Breast epithelium (tissue), 4 donors: ENCODE data around the gene ACTR3. TPM values are rescaled to one million over a fixed set of nuclear protein-coding genes. Genes with fewer than 3 reads are reported as not detected.

ENCODE experiments used
- DNase-seq, 2 donors: peaks; one replicate each; pipeline ENCODE4 v3.0.0-alpha.2; 2019; ENCODE audit warnings: low spot score in 2 of 2
- H3K27ac ChIP-seq, 2 donors: fragments of 200-600 bp; sonication (generic) in 1 of 2; one replicate each; pipeline ENCODE4 v1.5.1; 2016 to 2019; ENCODE audit warnings: mild to moderate bottlenecking in 1 of 2
- H3K27me3 ChIP-seq, 2 donors: fragments of 200-600 bp; sonication (generic) in 1 of 2; one replicate each; pipeline versions ENCODE4 v1.5.1 to v1.6.0; 2017 to 2019; ENCODE audit warnings: control low read depth in 1 of 2, mild to moderate bottlenecking in 1 of 2
- H3K36me3 ChIP-seq: fragments of 200-600 bp; one replicate; pipeline ENCODE4 v1.5.1; 2019
- H3K4me1 ChIP-seq, 2 donors: fragments of 200-600 bp; sonication (generic); one replicate each; pipeline ENCODE4 v1.5.1; 2016 to 2019; ENCODE audit warnings: control low read depth in 1 of 2
- H3K4me3 ChIP-seq, 3 donors: fragments of 200-600 bp; sonication (generic); 1 replicate in 2 of 3; 2 replicates in 1 of 3; pipeline ENCODE4 v1.5.1; 2016 to 2019; ENCODE audit warnings: mild to moderate bottlenecking in 3 of 3, moderate library complexity in 2 of 3
- H3K9me3 ChIP-seq, 2 donors: fragments of 200-600 bp; sonication (generic) in 1 of 2; one replicate each; pipeline ENCODE4 v1.5.1; 2016 to 2019; ENCODE audit warnings: control low read depth in 1 of 2
- CTCF ChIP-seq, 3 donors: fragments of 450-650 bp; IDR thresholded peaks; one replicate each; pipeline ENCODE4 v1.5.1; 2016 to 2017; ENCODE audit warnings: antibody characterized with exemption in 3 of 3, mild to moderate bottlenecking in 3 of 3, moderate library complexity in 3 of 3
- POLR2A ChIP-seq: fragments of 450-650 bp; IDR thresholded peaks from one replicate; pipeline ENCODE4 v1.6.1; 2016; ENCODE audit warnings: antibody characterized with exemption, mild to moderate bottlenecking, moderate library complexity
- POLR2AphosphoS5 ChIP-seq, 3 donors: sonication (generic); formaldehyde crosslinking; IDR thresholded peaks; one replicate each; pipeline ENCODE4 v1.6.1; 2017; ENCODE audit warnings: antibody characterized with exemption in 3 of 3
- intact Hi-C: fragments of 100-400 bp; cut with DNase I; formaldehyde crosslinking; loops from one replicate; pipeline ENCODE4 v1.15.1; 2023; ENCODE audit warnings: low total_unique reads
- total RNA-seq, 3 donors: library from RNA; depleted of rRNA; stranded (reverse); fragments of >200 nt; gene quantifications; one replicate each; pipeline ENCODE4 v1.1.0, GENCODE V29; 2016

The ACTR3 gene
- total RNA-seq, 3 donors from 2014 or later, result 98.4 to 150 (median 117) TPM

GRCh38 chr2:113863144-113863543 lies 26.7 kb upstream of the ACTR3 start:
- Histone ChIP-seq H3K9me3 (no peaks in the 10 kb centered on the region), H3K4me1 (no peaks in the 10 kb centered on the region), H3K36me3 (no peaks in the 10 kb centered on the region), H3K27ac (no peak overlapping the region), H3K4me3 (no peak overlapping the region), H3K27me3 (no peaks in the 10 kb centered on the region)
- TF ChIP-seq POLR2A (no peak), POLR2AphosphoS5 (IDR thresholded peaks at IDR 0.05) (no peak), CTCF (IDR thresholded peaks at IDR 0.05) (no peak)
- no peak for DNase-seq
- intact Hi-C loops, result no loop called here

GRCh38 chr2:113867571-113867970 lies 22.3 kb upstream of the ACTR3 start:
- no peak for TF ChIP-seq POLR2AphosphoS5 (IDR thresholded peaks at IDR 0.05)
- no peak for TF ChIP-seq CTCF (IDR thresholded peaks at IDR 0.05)
- TF ChIP-seq POLR2A, result no peak
- no peaks in the 10 kb centered on the region for H3K36me3 ChIP-seq
- H3K27me3 ChIP-seq, result no peaks in the 10 kb centered on the region
- H3K27ac ChIP-seq, result no peak overlapping the region
- no peaks in the 10 kb centered on the region for H3K9me3 ChIP-seq
- DNase-seq, result no peak
- intact Hi-C loops, result no loop called here
- H3K4me1 ChIP-seq, result no peaks in the 10 kb centered on the region
- H3K4me3 ChIP-seq, result no peak overlapping the region

DNA sequence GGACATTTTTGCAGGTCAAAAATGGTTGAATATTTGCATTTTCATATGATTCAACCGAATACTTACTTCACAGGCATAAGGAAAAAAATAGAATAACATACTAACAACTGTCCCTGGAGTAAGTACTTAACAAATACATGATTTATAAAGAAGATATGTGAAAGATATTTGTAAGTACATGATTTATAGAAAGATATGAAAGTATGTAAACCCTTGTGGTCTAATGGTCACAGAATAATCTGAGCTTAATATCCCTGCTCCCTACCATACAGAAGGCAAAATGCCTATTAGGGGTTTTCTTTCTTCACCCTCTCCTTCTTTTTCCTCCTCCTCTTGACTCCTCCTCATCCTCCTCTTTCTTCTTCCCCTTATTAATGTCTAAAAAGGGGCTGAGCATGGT lies 20.6 kb upstream of the ACTR3 start:
- no peak for TF ChIP-seq CTCF (IDR thresholded peaks at IDR 0.05)
- TF ChIP-seq POLR2AphosphoS5 (IDR thresholded peaks at IDR 0.05), result no peak
- no peak for TF ChIP-seq POLR2A
- no peak overlapping the region for H3K27ac ChIP-seq
- intact Hi-C loops, result no loop called here
- H3K4me3 ChIP-seq, result no peak overlapping the region
- DNase-seq, result no peak
- no peaks in the 10 kb centered on the region for H3K36me3 ChIP-seq
- no peaks in the 10 kb centered on the region for H3K27me3 ChIP-seq
- no peaks in the 10 kb centered on the region for H3K9me3 ChIP-seq
- H3K4me1 ChIP-seq, result no peaks in the 10 kb centered on the region

DNA sequence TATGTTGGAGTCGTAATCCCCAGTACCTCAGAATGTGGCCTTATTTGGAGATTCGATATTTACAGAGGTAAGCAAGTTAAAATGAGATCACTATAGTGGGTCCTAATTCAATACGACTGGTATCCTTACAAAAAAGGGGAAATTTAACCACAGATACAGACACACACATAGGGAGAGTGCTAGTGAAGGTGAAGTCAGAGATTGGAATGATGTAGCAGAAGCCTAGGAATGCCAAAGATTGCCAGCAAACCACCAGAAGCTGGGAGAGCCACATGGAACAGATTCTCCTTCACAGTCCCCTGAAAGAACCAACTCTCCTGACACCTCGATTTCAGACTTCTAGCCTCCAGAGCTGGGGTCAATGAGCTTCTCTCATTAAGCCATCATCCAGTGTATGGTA lies 17.7 kb upstream of the ACTR3 start:
- no peaks in the 10 kb centered on the region for H3K4me1 ChIP-seq
- intact Hi-C loops, result no loop called here
- no peak for TF ChIP-seq CTCF (IDR thresholded peaks at IDR 0.05)
- no peak for TF ChIP-seq POLR2AphosphoS5 (IDR thresholded peaks at IDR 0.05)
- TF ChIP-seq POLR2A, result no peak

DNA sequence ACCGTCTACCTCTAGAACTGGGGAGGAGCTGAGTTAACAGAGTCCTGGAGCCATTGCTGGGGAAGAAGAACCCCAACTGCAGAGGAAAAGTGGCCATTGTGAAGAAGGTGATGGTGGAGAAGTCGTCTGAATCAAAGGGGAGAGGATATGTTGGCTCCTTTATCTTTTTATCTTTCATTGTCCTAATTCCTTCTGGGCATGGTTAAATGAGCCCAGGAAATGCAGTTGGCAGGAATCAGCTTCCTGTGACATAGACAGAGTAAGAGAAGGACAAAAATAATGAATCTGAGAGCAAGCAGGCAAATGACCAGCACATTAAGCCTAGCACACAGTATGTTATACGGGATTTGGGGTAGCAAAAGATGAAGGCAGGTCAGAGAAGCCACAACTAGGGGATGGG lies 16.0 kb upstream of the ACTR3 start:
- Histone ChIP-seq H3K4me3 (no peak overlapping the region), H3K27me3 (no peaks in the 10 kb centered on the region), H3K27ac (no peak overlapping the region), H3K9me3 (no peaks in the 10 kb centered on the region), H3K4me1 (no peaks in the 10 kb centered on the region), H3K36me3 (no peaks in the 10 kb centered on the region)
- TF ChIP-seq CTCF (IDR thresholded peaks at IDR 0.05) (no peak), POLR2AphosphoS5 (IDR thresholded peaks at IDR 0.05) (no peak), POLR2A (no peak)
- no peak for DNase-seq
- intact Hi-C loops, result no loop called here

More for the DNA sequence above, 17.7 kb upstream of the ACTR3 start:
- Histone ChIP-seq H3K9me3 (no peaks in the 10 kb centered on the region), H3K27ac (no peak overlapping the region), H3K4me3 (no peak overlapping the region), H3K27me3 (no peaks in the 10 kb centered on the region), H3K36me3 (no peaks in the 10 kb centered on the region)
- DNase-seq, result no peak
